ES-I3 (cell line): ENCODE results near the gene RASGRP4.

Experiments used
- H3K36me3 ChIP-seq: 2 replicates; pipeline ENCODE4 v1.6.1; 2013; ENCODE audit warnings: mild to moderate bottlenecking, low read length, control low read depth, moderate library complexity; ENCODE audit not compliant: insufficient read depth
- H3K4me1 ChIP-seq: 2 replicates; pipeline ENCODE4 v1.6.1; 2013; ENCODE audit warnings: mild to moderate bottlenecking, control low read depth, low read length; ENCODE audit not compliant: insufficient read depth
- H3K9ac ChIP-seq: 2 replicates; pipeline ENCODE4 v1.6.1; 2013; ENCODE audit warnings: low read depth, mild to moderate bottlenecking, low read length, moderate library complexity
- H3K9me3 ChIP-seq: 2 replicates; pipeline ENCODE4 v1.6.1; 2013; ENCODE audit warnings: mild to moderate bottlenecking, low read length, moderate library complexity; ENCODE audit not compliant: control insufficient read depth, insufficient read depth

The RASGRP4 gene

DNA sequence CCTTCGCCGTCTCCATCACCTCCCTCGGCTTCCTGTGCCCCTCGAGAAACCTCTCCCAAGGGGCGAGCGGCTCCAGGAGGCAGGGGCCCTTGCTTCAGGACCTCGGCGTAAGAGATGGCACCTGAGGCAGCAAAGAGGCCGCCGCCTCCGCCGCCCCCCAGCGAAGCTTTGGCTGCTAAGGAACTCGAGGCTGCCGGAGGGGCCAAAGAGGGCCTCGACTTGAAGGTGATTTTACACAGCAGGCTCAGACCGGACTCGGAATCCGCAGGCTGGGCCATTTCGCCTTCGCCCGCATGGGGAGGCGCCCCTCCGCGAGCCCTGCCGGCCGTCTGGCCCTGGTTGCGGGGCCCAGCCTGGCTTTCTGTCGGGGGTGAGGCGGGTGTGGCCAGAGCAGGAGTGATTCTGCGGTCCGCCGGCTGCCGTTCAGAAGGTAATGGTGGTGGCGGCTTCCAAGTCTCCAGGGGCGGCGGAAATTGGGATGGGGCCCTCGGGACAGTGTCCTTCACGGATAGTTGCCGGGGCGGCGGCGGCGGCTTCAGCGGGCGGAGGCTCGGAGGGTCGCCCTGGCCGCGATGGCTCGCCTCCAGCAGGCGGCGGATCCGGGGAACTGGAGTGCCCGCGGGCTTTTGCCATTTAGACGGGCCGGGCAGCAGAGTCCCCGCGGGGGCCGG, 39.6 kb downstream of the RASGRP4 start:
- Histone ChIP-seq H3K4me1 (peaks cover 10% of the 10 kb centered on the region), H3K36me3 (peaks cover 6% of the 10 kb centered on the region; the same call in 1 of the 2 replicates), H3K9ac (peak overlapping the region; percentile 56; the same call in 1 of the 2 replicates)

GRCh38 chr19:38385804-38386257, 40.2 kb downstream of the RASGRP4 start:
- Histone ChIP-seq H3K4me1 (peaks cover 5% of the 10 kb centered on the region), H3K36me3 (peaks cover 11% of the 10 kb centered on the region; the same call in 1 of the 2 replicates), H3K9ac (peak overlapping the region; percentile 56; the same call in 1 of the 2 replicates), H3K9me3 (no peaks in the 10 kb centered on the region)

More for the DNA sequence above, 39.6 kb downstream of the RASGRP4 start:
- H3K9me3 ChIP-seq = no peaks in the 10 kb centered on the region

GRCh38 chr19:38385057-38385803, 40.8 kb downstream of the RASGRP4 start:
- Histone ChIP-seq H3K4me1 (no peaks in the 10 kb centered on the region; the same call in 1 of the 2 replicates), H3K9ac (no peak overlapping the region; the same call in 1 of the 2 replicates)

GRCh38 chr19:38384209-38385027, 41.6 kb downstream of the RASGRP4 start:
- Histone ChIP-seq H3K9ac (no peak overlapping the region), H3K36me3 (peaks cover 13% of the 10 kb centered on the region; the same call in 1 of the 2 replicates), H3K9me3 (no peaks in the 10 kb centered on the region), H3K4me1 (no peaks in the 10 kb centered on the region; the same call in 1 of the 2 replicates)

More at GRCh38 chr19:38385057-38385803, 40.8 kb downstream of the RASGRP4 start:
- Histone ChIP-seq H3K9me3 (no peaks in the 10 kb centered on the region), H3K36me3 (peaks cover 11% of the 10 kb centered on the region; the same call in 1 of the 2 replicates)

DNA sequence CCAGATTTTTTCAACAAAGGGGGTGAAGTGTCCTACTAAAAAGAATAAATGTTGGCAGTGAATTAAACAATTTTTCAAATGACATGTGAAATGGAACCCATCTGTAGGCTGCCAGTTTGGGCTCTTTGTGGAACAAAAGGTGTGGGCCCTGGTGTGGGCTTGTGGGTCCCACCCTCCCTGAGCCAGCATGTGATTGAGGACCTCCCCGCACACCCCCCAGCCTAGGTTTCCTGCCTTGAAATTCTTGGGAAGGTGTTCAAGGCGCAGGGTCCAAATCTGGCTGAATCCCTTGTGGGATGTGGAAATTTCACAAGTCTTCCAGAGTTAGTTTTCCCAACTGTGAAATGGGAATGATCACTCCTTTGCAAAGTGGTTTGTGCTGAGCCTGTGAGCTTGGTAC, 42.3 kb downstream of the RASGRP4 start:
- Histone ChIP-seq H3K9ac (no peak overlapping the region), H3K9me3 (no peaks in the 10 kb centered on the region), H3K4me1 (no peaks in the 10 kb centered on the region; the same call in 1 of the 2 replicates), H3K36me3 (peaks cover 15% of the 10 kb centered on the region; the same call in 1 of the 2 replicates)

- peaks cover 15% of the 10 kb centered on the region; the same call in 1 of the 2 replicates for H3K36me3 ChIP-seq
- H3K9me3 ChIP-seq = no peaks in the 10 kb centered on the region
- H3K4me1 ChIP-seq = no peaks in the 10 kb centered on the region; the same call in 1 of the 2 replicates
- no peak overlapping the region for H3K9ac ChIP-seq
Measured at GRCh38 chr19:38383184-38383583, 42.8 kb downstream of the RASGRP4 start.

- no peak overlapping the region for H3K9ac ChIP-seq
- H3K36me3 ChIP-seq = peaks cover 15% of the 10 kb centered on the region; the same call in 1 of the 2 replicates
- H3K9me3 ChIP-seq = no peaks in the 10 kb centered on the region
- H3K4me1 ChIP-seq = no peaks in the 10 kb centered on the region; the same call in none of the 2 replicates
Measured at GRCh38 chr19:38381138-38381537, 44.9 kb downstream of the RASGRP4 start.

GRCh38 chr19:38378866-38379265, 47.2 kb downstream of the RASGRP4 start:
- H3K9ac ChIP-seq = no peak overlapping the region
- H3K36me3 ChIP-seq = peaks cover 15% of the 10 kb centered on the region; the same call in 1 of the 2 replicates
- no peaks in the 10 kb centered on the region for H3K9me3 ChIP-seq
- H3K4me1 ChIP-seq = peaks cover 7% of the 10 kb centered on the region

DNA sequence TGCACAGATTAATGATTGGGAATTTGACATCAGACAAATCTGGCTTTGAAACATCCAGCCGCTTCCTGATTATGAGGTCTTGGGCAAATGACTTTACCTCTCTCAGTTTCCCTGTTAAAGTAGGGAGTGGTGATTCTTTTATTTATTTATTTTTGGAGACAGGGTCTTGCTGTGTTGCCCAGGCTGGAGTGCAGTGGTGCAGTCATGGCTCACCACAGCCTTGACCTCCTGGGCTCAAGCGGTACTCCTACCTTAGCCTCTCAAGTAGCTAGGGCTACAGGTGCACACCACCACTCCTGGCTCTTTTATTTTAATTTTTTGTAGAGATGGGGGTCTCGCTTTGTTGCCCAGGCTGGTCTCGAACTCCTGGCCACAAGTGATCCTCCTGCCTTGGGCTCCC, 49.0 kb downstream of the RASGRP4 start:
- H3K9ac ChIP-seq = no peak overlapping the region
- H3K9me3 ChIP-seq = no peaks in the 10 kb centered on the region
- peaks cover 11% of the 10 kb centered on the region; the same call in 1 of the 2 replicates for H3K36me3 ChIP-seq
- peaks cover 7% of the 10 kb centered on the region for H3K4me1 ChIP-seq

DNA sequence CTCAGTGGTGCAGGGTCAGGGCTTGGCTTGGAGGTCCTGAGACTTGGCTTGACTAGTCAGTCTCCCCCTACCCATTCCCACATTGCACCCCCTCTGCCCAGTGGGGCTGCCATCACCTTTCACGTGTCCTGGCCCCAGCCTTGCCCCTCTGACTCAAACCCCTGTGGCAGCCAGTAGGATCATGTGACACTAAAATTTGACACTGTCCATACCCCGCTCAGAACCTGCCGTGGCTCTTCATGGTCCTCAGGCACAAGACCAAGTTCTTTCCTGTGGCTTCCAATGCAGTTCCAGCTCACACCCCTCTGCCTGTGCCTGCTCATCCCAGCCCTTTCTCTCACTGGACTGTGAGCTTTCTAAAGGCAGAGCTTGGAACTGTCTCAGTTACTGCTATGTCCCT, 49.4 kb downstream of the RASGRP4 start:
- H3K4me1 ChIP-seq = peaks cover 7% of the 10 kb centered on the region
- peaks cover 11% of the 10 kb centered on the region; the same call in 1 of the 2 replicates for H3K36me3 ChIP-seq
- H3K9me3 ChIP-seq = no peaks in the 10 kb centered on the region
- H3K9ac ChIP-seq = no peak overlapping the region

DNA sequence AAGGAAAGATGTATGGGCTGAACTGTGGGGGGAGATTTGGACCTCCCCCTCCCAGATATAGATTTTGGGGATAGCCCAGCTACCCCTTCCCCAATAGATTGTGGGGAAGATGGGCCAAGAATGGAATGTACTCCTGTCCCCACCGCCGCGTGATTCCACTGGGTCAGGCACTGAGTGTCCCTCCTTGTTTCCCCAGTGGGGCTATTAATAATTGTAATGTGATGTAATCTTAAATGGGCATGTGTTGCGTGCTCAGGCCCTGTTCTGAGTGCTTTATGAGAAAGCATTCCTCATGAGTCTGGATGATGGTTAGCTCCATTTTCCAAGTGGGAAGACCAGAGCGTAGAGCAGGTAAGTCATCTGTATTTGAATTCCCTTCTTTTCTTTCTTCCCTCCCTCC, 50.3 kb downstream of the RASGRP4 start:
- H3K9me3 ChIP-seq = no peaks in the 10 kb centered on the region
- H3K4me1 ChIP-seq = peaks cover 7% of the 10 kb centered on the region
- H3K9ac ChIP-seq = peak overlapping the region; percentile 85
- H3K36me3 ChIP-seq = peaks cover 4% of the 10 kb centered on the region; the same call in 1 of the 2 replicates

GRCh38 chr19:38375098-38375493, 50.9 kb downstream of the RASGRP4 start:
- Histone ChIP-seq H3K36me3 (peaks cover 4% of the 10 kb centered on the region; the same call in 1 of the 2 replicates), H3K9ac (peak overlapping the region; percentile 85), H3K4me1 (peaks cover 7% of the 10 kb centered on the region), H3K9me3 (no peaks in the 10 kb centered on the region)

GRCh38 chr19:38374332-38375097, 51.5 kb downstream of the RASGRP4 start, which contains the start of gene PSMD8:
PSMD8 (plus strand) TSS chr19:38374571; CDS start chr19:38374602, 31 bp downstream.
- Histone ChIP-seq H3K9me3 (no peaks in the 10 kb centered on the region), H3K4me1 (peaks cover 7% of the 10 kb centered on the region), H3K36me3 (peaks cover 4% of the 10 kb centered on the region; the same call in 1 of the 2 replicates), H3K9ac (peak within 1 kb of the TSS; percentile 85)
